ENCODE measurements around the gene RNF32. TPM values are rescaled to one million over a fixed set of nuclear protein-coding genes. Genes with fewer than 3 reads are reported as not detected.

RNF32 gene
- total RNA-seq, 1 experiment from 2014 or later: 1.6 TPM

DNA sequence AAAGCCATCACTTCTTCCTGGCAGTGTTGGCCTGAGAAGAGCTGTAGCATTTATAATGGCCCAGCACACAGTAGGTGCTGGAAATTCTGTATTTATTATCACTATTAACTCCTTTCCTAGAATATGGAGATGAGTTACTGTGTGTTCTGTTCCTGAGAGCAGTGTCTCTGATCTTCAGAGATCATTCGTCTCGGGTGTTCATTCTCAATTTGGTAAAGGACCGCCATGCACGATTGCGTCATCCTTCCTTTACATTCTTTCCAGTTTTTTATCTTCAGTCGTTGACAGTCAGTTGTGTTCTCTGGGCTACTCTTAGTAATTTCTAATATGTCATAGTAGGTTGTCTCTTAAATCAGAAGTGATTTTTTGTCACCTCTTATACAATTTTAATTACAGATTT lies 18.6 kb downstream of the RNF32 start:
- intact Hi-C loops (cut with micrococcal nuclease; ENCODE audit: unreplicated experiment): no loop called here
- Mint-ChIP-seq H3K9me3 (ENCODE audit: low read depth, unreplicated experiment) (no peaks in the 10 kb centered on the region), H3K4me1 (ENCODE audit: low read depth, unreplicated experiment) (no peaks in the 10 kb centered on the region), H3K27ac (ENCODE audit: unreplicated experiment) (no peak overlapping the region), H3K27me3 (ENCODE audit: unreplicated experiment) (no peaks in the 10 kb centered on the region), H3K36me3 (ENCODE audit: insufficient read depth, unreplicated experiment) (peaks cover 12% of the 10 kb centered on the region), H3K4me3 (ENCODE audit: low read depth, unreplicated experiment) (no peak overlapping the region)
- no peak for DNase-seq
- no peak for TF ChIP-seq CTCF (IDR thresholded peaks at IDR 0.05; ENCODE audit: unreplicated experiment)
- CTCF ChIA-PET: no interaction called here
- no TSS peak for BruUV-seq (replicated peaks)

DNA sequence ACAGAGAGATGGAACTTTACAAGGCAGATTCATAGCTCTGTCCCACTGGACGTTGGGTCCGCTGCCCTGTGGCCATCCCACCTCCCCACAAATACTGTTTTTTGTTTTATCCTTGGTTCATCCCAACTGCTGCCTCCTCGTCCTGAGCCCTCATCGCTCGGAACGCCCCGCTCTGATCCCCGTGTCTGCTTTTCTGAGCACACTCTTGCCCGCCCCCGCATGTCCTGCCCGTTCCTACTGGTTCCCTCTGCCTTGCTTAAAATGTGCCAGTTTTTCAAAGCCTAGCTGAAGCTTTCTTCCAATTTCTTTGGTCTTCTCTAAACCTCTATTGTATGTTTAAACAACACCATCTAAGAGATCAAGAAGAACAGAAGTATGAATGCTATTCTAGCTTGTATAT lies 19.4 kb downstream of the RNF32 start:
- Mint-ChIP-seq H3K9me3 (ENCODE audit: low read depth, unreplicated experiment) (no peaks in the 10 kb centered on the region), H3K27ac (ENCODE audit: unreplicated experiment) (no peak overlapping the region), H3K36me3 (ENCODE audit: insufficient read depth, unreplicated experiment) (peaks cover 12% of the 10 kb centered on the region), H3K4me3 (ENCODE audit: low read depth, unreplicated experiment) (no peak overlapping the region), H3K4me1 (ENCODE audit: low read depth, unreplicated experiment) (no peaks in the 10 kb centered on the region), H3K27me3 (ENCODE audit: unreplicated experiment) (no peaks in the 10 kb centered on the region)
- BruUV-seq (replicated peaks): no TSS peak
- no peak for TF ChIP-seq CTCF (IDR thresholded peaks at IDR 0.05; ENCODE audit: unreplicated experiment)
- intact Hi-C loops (cut with micrococcal nuclease; ENCODE audit: unreplicated experiment): no loop called here
- no peak for DNase-seq
- CTCF ChIA-PET: no interaction called here

GRCh38 chr7:156661637-156662036 lies 21.1 kb downstream of the RNF32 start:
- H3K4me3 Mint-ChIP-seq (ENCODE audit: low read depth, unreplicated experiment): no peak overlapping the region
- no peak overlapping the region for H3K27ac Mint-ChIP-seq (ENCODE audit: unreplicated experiment)
- no peak for TF ChIP-seq CTCF (IDR thresholded peaks at IDR 0.05; ENCODE audit: unreplicated experiment)

DNA sequence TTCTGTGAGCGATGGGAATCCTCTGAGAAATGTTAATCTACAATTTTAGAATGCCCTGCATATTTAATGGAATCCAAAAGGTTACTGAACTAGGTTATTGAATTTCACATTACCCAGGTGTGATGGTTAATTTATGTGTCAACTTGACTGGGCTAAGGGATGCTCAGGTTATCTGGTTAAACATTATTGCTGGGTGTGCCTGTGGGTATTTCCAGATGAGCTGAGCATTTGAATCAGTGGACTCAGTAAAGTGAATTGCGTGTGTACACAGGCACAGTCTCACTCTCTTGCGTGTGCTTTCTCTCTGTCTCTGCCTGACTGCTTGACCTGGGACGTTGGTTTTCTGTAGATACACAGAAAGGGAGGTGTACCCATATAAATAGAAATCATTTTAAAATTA lies 21.7 kb downstream of the RNF32 start:
- Mint-ChIP-seq H3K9me3 (ENCODE audit: low read depth, unreplicated experiment) (no peaks in the 10 kb centered on the region), H3K4me1 (ENCODE audit: low read depth, unreplicated experiment) (no peaks in the 10 kb centered on the region), H3K36me3 (ENCODE audit: insufficient read depth, unreplicated experiment) (peaks cover 12% of the 10 kb centered on the region), H3K27ac (ENCODE audit: unreplicated experiment) (no peak overlapping the region), H3K27me3 (ENCODE audit: unreplicated experiment) (no peaks in the 10 kb centered on the region), H3K4me3 (ENCODE audit: low read depth, unreplicated experiment) (no peak overlapping the region)
- CTCF ChIA-PET: no interaction called here
- no peak for DNase-seq
- intact Hi-C loops (cut with micrococcal nuclease; ENCODE audit: unreplicated experiment): no loop called here
- no TSS peak for BruUV-seq (replicated peaks)
- TF ChIP-seq CTCF (IDR thresholded peaks at IDR 0.05; ENCODE audit: unreplicated experiment): no peak

More at GRCh38 chr7:156661637-156662036, 21.1 kb downstream of the RNF32 start:
- Mint-ChIP-seq H3K4me1 (ENCODE audit: low read depth, unreplicated experiment) (no peaks in the 10 kb centered on the region), H3K9me3 (ENCODE audit: low read depth, unreplicated experiment) (no peaks in the 10 kb centered on the region), H3K27me3 (ENCODE audit: unreplicated experiment) (no peaks in the 10 kb centered on the region), H3K36me3 (ENCODE audit: insufficient read depth, unreplicated experiment) (peaks cover 12% of the 10 kb centered on the region)
- CTCF ChIA-PET: interaction anchor here (0.6 kb wide), 1 partner anchor 226 kb away, joined by 3 read pairs; no protein-coding TSS in a partner anchor
- intact Hi-C loops (cut with micrococcal nuclease; ENCODE audit: unreplicated experiment): no loop called here
- no TSS peak for BruUV-seq (replicated peaks)
- DNase-seq: no peak

Measured in Calu3 (cell line).